ENCODE data around the gene PHF5A.
A peak's percentile ranks its signal among the peaks of the same experiment; 100 is the strongest.
"Not testable (repeated sequence)": the region's sequence is repeated elsewhere in the genome, so short reads cannot be mapped to it uniquely, and the experiment has no call there.

PHF5A gene

DNA sequence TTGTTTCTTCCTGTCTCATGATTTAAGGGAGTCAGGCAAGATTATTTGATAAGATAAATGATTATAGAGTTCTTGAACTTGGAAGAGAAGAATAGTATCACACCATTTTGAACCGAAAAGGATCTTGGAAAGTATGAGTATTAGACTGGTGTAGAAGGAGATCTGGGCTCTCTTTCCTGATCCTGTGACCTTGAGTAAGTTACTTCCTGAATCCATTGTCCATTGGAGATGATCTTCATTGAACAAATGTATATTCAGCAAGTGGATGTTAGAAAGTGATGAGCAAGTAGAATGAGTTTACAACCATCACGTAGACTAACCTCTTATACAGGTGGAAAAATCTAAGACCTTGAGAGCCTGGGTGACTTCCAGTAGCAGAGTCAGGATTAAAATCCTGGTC lies 2.4 kb upstream of the PHF5A start:
- H3K9me2 ChIP-seq (ENCODE audit: low read depth, low read length): no peaks in the 10 kb centered on the region
- no peak overlapping the region for H2AFZ ChIP-seq (ENCODE audit: low read length)
- H3K36me3 ChIP-seq (ENCODE audit: insufficient read depth, low read length): peaks cover 34% of the 10 kb centered on the region
- no peaks in the 10 kb centered on the region for H3F3A ChIP-seq (ENCODE audit: insufficient read depth, low read length)
- no peak overlapping the region; the same call in 1 of the 2 replicates for H3K9ac ChIP-seq (ENCODE audit: low read length)
- no peaks in the 10 kb centered on the region for H3K27me3 ChIP-seq (ENCODE audit: insufficient read depth, low read length)
- peak overlapping the region; percentile 89 for H3K4me2 ChIP-seq (ENCODE audit: low read length)
- no peaks in the 10 kb centered on the region for H3K9me3 ChIP-seq (ENCODE audit: low read length)
- no peak for TF ChIP-seq EZH2 (IDR thresholded peaks at IDR 0.05; ENCODE audit: borderline replicate concordance, low read length)
- TF ChIP-seq, protein P1, sequence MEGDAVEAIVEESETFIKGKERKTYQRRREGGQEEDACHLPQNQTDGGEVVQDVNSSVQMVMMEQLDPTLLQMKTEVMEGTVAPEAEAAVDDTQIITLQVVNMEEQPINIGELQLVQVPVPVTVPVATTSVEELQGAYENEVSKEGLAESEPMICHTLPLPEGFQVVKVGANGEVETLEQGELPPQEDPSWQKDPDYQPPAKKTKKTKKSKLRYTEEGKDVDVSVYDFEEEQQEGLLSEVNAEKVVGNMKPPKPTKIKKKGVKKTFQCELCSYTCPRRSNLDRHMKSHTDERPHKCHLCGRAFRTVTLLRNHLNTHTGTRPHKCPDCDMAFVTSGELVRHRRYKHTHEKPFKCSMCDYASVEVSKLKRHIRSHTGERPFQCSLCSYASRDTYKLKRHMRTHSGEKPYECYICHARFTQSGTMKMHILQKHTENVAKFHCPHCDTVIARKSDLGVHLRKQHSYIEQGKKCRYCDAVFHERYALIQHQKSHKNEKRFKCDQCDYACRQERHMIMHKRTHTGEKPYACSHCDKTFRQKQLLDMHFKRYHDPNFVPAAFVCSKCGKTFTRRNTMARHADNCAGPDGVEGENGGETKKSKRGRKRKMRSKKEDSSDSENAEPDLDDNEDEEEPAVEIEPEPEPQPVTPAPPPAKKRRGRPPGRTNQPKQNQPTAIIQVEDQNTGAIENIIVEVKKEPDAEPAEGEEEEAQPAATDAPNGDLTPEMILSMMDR (IDR thresholded peaks at IDR 0.05; ENCODE audit: low read length): no peak
- H4K20me1 ChIP-seq (ENCODE audit: insufficient read depth, low read length): no peaks in the 10 kb centered on the region
- H3K27ac ChIP-seq (ENCODE audit: low read depth, low read length, poor library complexity, severe bottlenecking): no peak overlapping the region
- peak overlapping the region; percentile 88 for H3K4me3 ChIP-seq (ENCODE audit: low read depth, low read length, poor library complexity, severe bottlenecking)
- H3K4me1 ChIP-seq (ENCODE audit: insufficient read depth, low read length, severe bottlenecking): peaks cover 67% of the 10 kb centered on the region
- H3K79me2 ChIP-seq (ENCODE audit: insufficient read depth, low read length): peaks cover 71% of the 10 kb centered on the region

DNA sequence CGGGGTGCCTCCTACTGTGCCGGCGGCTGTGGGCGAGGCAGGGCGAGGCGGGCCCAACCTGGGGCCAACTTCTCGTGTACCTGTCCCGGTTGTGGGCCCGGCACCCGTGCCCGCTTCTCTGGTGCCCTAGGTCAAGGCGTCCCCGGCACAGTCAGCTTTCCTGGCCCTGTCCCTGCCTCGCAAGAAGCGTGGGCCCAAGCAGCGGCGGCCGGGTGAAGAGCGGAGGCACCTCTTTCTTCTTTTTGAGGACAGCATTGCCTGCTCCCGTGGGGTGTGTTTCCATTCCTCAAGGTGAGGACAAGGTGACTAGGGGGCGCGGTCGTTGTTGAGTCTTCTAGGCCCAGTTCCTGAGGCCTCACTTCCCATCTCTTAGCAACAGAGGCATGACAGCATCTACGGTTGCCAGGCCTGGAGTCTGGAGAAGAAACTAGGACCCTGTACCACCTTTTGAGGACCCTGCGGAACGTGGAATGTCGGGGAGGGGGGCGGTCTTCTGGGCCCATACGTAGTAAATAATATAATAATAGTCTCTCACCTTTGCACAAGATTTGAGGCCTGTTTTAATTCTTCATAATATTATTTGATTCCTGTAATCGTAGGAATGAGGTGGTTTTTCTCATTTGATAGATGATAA lies 843 bp upstream of the PHF5A start:
- no peaks in the 10 kb centered on the region for H3K27me3 ChIP-seq (ENCODE audit: insufficient read depth, low read length)
- H3F3A ChIP-seq (ENCODE audit: insufficient read depth, low read length): no peaks in the 10 kb centered on the region
- peak overlapping the region; percentile 86 for H3K27ac ChIP-seq (ENCODE audit: low read depth, low read length, poor library complexity, severe bottlenecking)
- peak overlapping the region; percentile 92 for H3K9ac ChIP-seq (ENCODE audit: low read length)
- TF ChIP-seq EZH2 (IDR thresholded peaks at IDR 0.05; ENCODE audit: borderline replicate concordance, low read length): no peak
- TF ChIP-seq, protein P1 (IDR thresholded peaks at IDR 0.05; ENCODE audit: low read length): peak; percentile 7; the same call in 1 of the 2 replicates
- H3K9me2 ChIP-seq (ENCODE audit: low read depth, low read length): no peaks in the 10 kb centered on the region
- H3K36me3 ChIP-seq (ENCODE audit: insufficient read depth, low read length): peaks cover 48% of the 10 kb centered on the region
- peaks cover 58% of the 10 kb centered on the region for H3K4me1 ChIP-seq (ENCODE audit: insufficient read depth, low read length, severe bottlenecking)
- no peak overlapping the region for H2AFZ ChIP-seq (ENCODE audit: low read length)
- H3K4me3 ChIP-seq (ENCODE audit: low read depth, low read length, poor library complexity, severe bottlenecking): peak overlapping the region; percentile 88
- peak overlapping the region; percentile 89 for H3K4me2 ChIP-seq (ENCODE audit: low read length)
- no peaks in the 10 kb centered on the region for H3K9me3 ChIP-seq (ENCODE audit: low read length)
- peaks cover 61% of the 10 kb centered on the region for H3K79me2 ChIP-seq (ENCODE audit: insufficient read depth, low read length)
- no peaks in the 10 kb centered on the region for H4K20me1 ChIP-seq (ENCODE audit: insufficient read depth, low read length)

DNA sequence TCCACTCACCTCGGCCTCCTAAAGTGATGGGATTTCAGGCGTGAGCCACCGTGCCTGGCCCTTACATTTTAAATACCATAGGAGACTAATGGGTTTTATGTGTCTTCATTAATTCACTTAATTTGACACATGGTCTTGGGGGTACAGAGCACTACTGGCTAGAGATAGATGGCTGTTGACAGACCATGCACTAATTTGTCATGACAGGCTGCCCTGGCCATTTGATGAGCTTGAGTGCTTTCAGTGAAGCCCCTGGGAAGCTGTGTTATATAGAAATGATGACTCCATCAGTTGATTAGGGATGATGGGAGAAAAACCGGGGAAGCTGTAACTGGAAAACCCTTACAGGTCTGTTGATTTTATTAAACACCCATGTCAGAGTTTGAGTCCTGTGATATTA lies 6.6 kb downstream of the PHF5A start:
- Histone ChIP-seq H3F3A (ENCODE audit: insufficient read depth, low read length) (no peaks in the 10 kb centered on the region), H3K4me2 (ENCODE audit: low read length) (no peak overlapping the region), H3K79me2 (ENCODE audit: insufficient read depth, low read length) (no peaks in the 10 kb centered on the region), H3K4me3 (ENCODE audit: low read depth, low read length, poor library complexity, severe bottlenecking) (no peak overlapping the region), H3K9ac (ENCODE audit: low read length) (no peak overlapping the region), H4K20me1 (ENCODE audit: insufficient read depth, low read length) (no peaks in the 10 kb centered on the region), H3K4me1 (ENCODE audit: insufficient read depth, low read length, severe bottlenecking) (peaks cover under 1% of the 10 kb centered on the region), H3K36me3 (ENCODE audit: insufficient read depth, low read length) (peaks cover 89% of the 10 kb centered on the region), H3K27ac (ENCODE audit: low read depth, low read length, poor library complexity, severe bottlenecking) (no peak overlapping the region), H3K9me3 (ENCODE audit: low read length) (no peaks in the 10 kb centered on the region), H3K27me3 (ENCODE audit: insufficient read depth, low read length) (no peaks in the 10 kb centered on the region), H2AFZ (ENCODE audit: low read length) (no peak overlapping the region), H3K9me2 (ENCODE audit: low read depth, low read length) (no peaks in the 10 kb centered on the region)
- TF ChIP-seq, protein P1 (IDR thresholded peaks at IDR 0.05; ENCODE audit: low read length): no peak
- no peak for TF ChIP-seq EZH2 (IDR thresholded peaks at IDR 0.05; ENCODE audit: borderline replicate concordance, low read length)

DNA sequence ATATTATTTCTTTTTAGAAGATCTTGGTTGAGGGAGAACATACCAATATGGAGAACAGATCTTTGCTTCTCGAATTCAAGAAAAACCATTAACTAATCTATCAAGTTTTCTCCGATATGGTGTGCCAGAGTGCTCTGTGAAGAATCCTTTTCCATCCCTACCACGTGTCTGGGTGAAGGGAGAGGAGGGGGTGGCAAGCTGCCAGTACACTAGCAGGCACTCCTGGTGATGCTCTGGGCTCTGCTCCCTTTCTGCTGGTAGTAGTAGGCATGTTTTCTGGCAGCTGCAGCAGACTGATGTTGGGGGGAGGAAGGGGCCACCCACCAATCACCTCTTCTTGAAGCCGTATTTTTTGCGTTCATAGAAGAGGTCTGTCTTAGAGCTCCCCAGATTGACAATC lies 8.4 kb downstream of the PHF5A start:
- H3K9ac ChIP-seq (ENCODE audit: low read length): not testable (repeated sequence)
- H3K36me3 ChIP-seq (ENCODE audit: insufficient read depth, low read length): peaks cover 72% of the 10 kb centered on the region

More for the DNA sequence above, 8.4 kb downstream of the PHF5A start:
- H3K4me1 ChIP-seq (ENCODE audit: insufficient read depth, low read length, severe bottlenecking); H3K79me2 ChIP-seq (ENCODE audit: insufficient read depth, low read length); H3K27ac ChIP-seq (ENCODE audit: low read depth, low read length, poor library complexity, severe bottlenecking); H3K9me3 ChIP-seq (ENCODE audit: low read length); H2AFZ ChIP-seq (ENCODE audit: low read length); H3K4me2 ChIP-seq (ENCODE audit: low read length); H4K20me1 ChIP-seq (ENCODE audit: insufficient read depth, low read length); H3F3A ChIP-seq (ENCODE audit: insufficient read depth, low read length); H3K27me3 ChIP-seq (ENCODE audit: insufficient read depth, low read length); H3K4me3 ChIP-seq (ENCODE audit: low read depth, low read length, poor library complexity, severe bottlenecking); H3K9me2 ChIP-seq (ENCODE audit: low read depth, low read length): not testable (repeated sequence)
